Neural progenitor cell (in vitro differentiated cells): ENCODE data around the gene BPIFB4.

ENCODE experiments used
- EZH2 ChIP-seq: fragments of 200-600 bp; sonication (generic); IDR thresholded peaks from 2 replicates; pipeline ENCODE4 v1.6.1; 2017; ENCODE audit warnings: antibody characterized with exemption, mild to moderate bottlenecking, moderate library complexity
- TF ChIP-seq, protein P1 (sequence below): fragments of 200-600 bp; sonication (generic); IDR thresholded peaks from 2 replicates; pipeline ENCODE4 v1.5.1; 2017; ENCODE audit warnings: antibody characterized with exemption, mild to moderate bottlenecking

DNA sequence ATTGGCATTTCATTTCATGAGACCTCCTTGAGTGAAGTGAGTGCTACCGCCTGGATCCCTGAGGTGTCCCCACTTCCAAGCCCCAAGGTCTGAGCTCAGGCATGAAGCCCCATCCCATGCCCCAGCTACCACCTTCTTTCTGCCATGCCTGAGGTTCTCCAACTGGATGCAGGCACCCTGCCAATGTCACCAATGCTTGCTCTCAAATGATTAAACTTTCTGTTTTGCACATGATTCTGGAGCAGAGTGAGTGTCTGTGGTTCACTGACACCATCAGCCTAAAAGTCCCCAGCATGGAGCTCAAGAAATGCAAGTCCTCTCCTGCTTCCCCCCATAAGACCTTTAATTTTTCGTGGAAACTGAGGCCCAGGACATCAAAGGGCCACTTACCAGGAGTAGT, 44.8 kb downstream of the BPIFB4 start:
- TF ChIP-seq, protein P1, sequence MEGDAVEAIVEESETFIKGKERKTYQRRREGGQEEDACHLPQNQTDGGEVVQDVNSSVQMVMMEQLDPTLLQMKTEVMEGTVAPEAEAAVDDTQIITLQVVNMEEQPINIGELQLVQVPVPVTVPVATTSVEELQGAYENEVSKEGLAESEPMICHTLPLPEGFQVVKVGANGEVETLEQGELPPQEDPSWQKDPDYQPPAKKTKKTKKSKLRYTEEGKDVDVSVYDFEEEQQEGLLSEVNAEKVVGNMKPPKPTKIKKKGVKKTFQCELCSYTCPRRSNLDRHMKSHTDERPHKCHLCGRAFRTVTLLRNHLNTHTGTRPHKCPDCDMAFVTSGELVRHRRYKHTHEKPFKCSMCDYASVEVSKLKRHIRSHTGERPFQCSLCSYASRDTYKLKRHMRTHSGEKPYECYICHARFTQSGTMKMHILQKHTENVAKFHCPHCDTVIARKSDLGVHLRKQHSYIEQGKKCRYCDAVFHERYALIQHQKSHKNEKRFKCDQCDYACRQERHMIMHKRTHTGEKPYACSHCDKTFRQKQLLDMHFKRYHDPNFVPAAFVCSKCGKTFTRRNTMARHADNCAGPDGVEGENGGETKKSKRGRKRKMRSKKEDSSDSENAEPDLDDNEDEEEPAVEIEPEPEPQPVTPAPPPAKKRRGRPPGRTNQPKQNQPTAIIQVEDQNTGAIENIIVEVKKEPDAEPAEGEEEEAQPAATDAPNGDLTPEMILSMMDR, result no peak
- TF ChIP-seq EZH2, result no peak
